BLaER1 treated with 17β-estradiol and CSF1 and Interleukin-3, amounts not matched to agents 10 nM and 100 nM (cell line): Measurements from ENCODE around the gene UCP2.

Experiments used
- H3K27ac ChIP-seq, 11 experiments: shearing (Covaris generic); formaldehyde crosslinking; 2 replicates each; pipeline ENCODE4 v1.8.1; 2022
- H3K27me3 ChIP-seq, 11 experiments: shearing (Covaris generic); formaldehyde crosslinking; 2 replicates each; pipeline ENCODE4 v1.8.1; 2022
- H3K36me3 ChIP-seq, 11 experiments: shearing (Covaris generic); formaldehyde crosslinking; 2 replicates each; pipeline ENCODE4 v1.8.1; 2022
- H3K4me1 ChIP-seq, 10 experiments: shearing (Covaris generic); formaldehyde crosslinking; 2 replicates each; pipeline ENCODE4 v1.8.1; 2022
- H3K4me2 ChIP-seq, 11 experiments: shearing (Covaris generic); formaldehyde crosslinking; 2 replicates each; pipeline ENCODE4 v1.8.1; 2022
- H3K4me3 ChIP-seq, 10 experiments: shearing (Covaris generic); formaldehyde crosslinking; 2 replicates each; pipeline ENCODE4 v1.8.1; 2022
- H3K9ac ChIP-seq, 11 experiments: shearing (Covaris generic); formaldehyde crosslinking; 2 replicates each; pipeline ENCODE4 v1.8.1; 2022
- H3K9me3 ChIP-seq, 11 experiments: shearing (Covaris generic); formaldehyde crosslinking; replicated peaks in 1 of 11; 2 replicates each; pipeline ENCODE4 v1.8.1; 2022
- H4K20me1 ChIP-seq, 11 experiments: shearing (Covaris generic); formaldehyde crosslinking; 2 replicates each; pipeline ENCODE4 v1.8.1; 2022
- Cebpa-rat ChIP-seq, 11 experiments: shearing (Covaris generic); IDR thresholded peaks; 2 replicates each; pipeline ENCODE4 v1.8.1; 2022

Gene UCP2

GRCh38 chr11:74012074-74012809 is 29.6 kb upstream of the UCP2 start:
- TF ChIP-seq Cebpa-rat (IDR thresholded peaks at IDR 0.05): no peak
- peak overlapping the region; percentile 47 to 79 (median 67) for H3K4me2 ChIP-seq
- H3K27ac ChIP-seq: peak overlapping the region; percentile 32 to 77 (median 54); a peak in 18 of 22 replicates

GRCh38 chr11:74011360-74012073 is 28.9 kb upstream of the UCP2 start:
- Histone ChIP-seq H3K27ac (peak overlapping the region; percentile 39 to 77 (median 61); a peak in 21 of 22 replicates), H3K4me2 (peak overlapping the region; percentile 47 to 79 (median 67)), H3K4me1 (peaks cover 70 to 84% (median 78%) of the 10 kb centered on the region in 10 experiments), H3K9me3 (no peaks in the 10 kb centered on the region), H3K36me3 (peaks cover 5 to 40% (median 25%) of the 10 kb centered on the region in 11 experiments; a peak in 20 of 22 replicates), H4K20me1 (no peaks in the 10 kb centered on the region), H3K4me3 (no peak overlapping the region), H3K27me3 (no peaks in the 10 kb centered on the region), H3K9ac (peak overlapping the region in 7 of 11 experiments; percentile 2 to 59 (median 40); a peak in 9 of 22 replicates)
- TF ChIP-seq Cebpa-rat (IDR thresholded peaks at IDR 0.05): peak in 1 of 11 experiments; percentile 68; a peak in 2 of 22 replicates

More at GRCh38 chr11:74012074-74012809, 29.6 kb upstream of the UCP2 start:
- no peaks in the 10 kb centered on the region for H3K9me3 ChIP-seq
- H3K4me3 ChIP-seq: no peak overlapping the region
- H3K27me3 ChIP-seq: no peaks in the 10 kb centered on the region
- H3K36me3 ChIP-seq: peaks cover 8 to 48% (median 33%) of the 10 kb centered on the region in 11 experiments; a peak in 20 of 22 replicates
- peak overlapping the region in 5 of 11 experiments; percentile 4 to 58 (median 40); a peak in 4 of 22 replicates for H3K9ac ChIP-seq
- H4K20me1 ChIP-seq: no peaks in the 10 kb centered on the region
- H3K4me1 ChIP-seq: peaks cover 70 to 88% (median 78%) of the 10 kb centered on the region in 10 experiments

GRCh38 chr11:74010306-74011300 is 28.0 kb upstream of the UCP2 start:
- Histone ChIP-seq H3K27ac (peak overlapping the region; percentile 39 to 77 (median 61); a peak in 21 of 22 replicates), H3K36me3 (peaks cover 0 to 31% (median 17%) of the 10 kb centered on the region in 11 experiments; a peak in 18 of 22 replicates), H3K4me2 (peak overlapping the region; percentile 47 to 79 (median 67)), H3K27me3 (no peaks in the 10 kb centered on the region), H3K4me1 (peaks cover 70 to 77% (median 73%) of the 10 kb centered on the region in 10 experiments), H3K9me3 (no peaks in the 10 kb centered on the region), H4K20me1 (no peaks in the 10 kb centered on the region), H3K4me3 (no peak overlapping the region), H3K9ac (peak overlapping the region in 7 of 11 experiments; percentile 2 to 59 (median 40); a peak in 5 of 22 replicates)
- TF ChIP-seq Cebpa-rat (IDR thresholded peaks at IDR 0.05): no peak

- Histone ChIP-seq H3K36me3 (peaks cover 0 to 30% (median 17%) of the 10 kb centered on the region in 11 experiments; a peak in 17 of 22 replicates), H3K9me3 (no peaks in the 10 kb centered on the region), H3K27me3 (no peaks in the 10 kb centered on the region), H3K9ac (no peak overlapping the region), H3K27ac (peak overlapping the region in 5 of 11 experiments; percentile 6 to 67 (median 51); a peak in 7 of 22 replicates), H3K4me3 (no peak overlapping the region), H4K20me1 (no peaks in the 10 kb centered on the region), H3K4me1 (peaks cover 62 to 72% (median 66%) of the 10 kb centered on the region in 10 experiments), H3K4me2 (peak overlapping the region; percentile 47 to 79 (median 67); a peak in 15 of 22 replicates)
- no peak for TF ChIP-seq Cebpa-rat (IDR thresholded peaks at IDR 0.05)
Observed at GRCh38 chr11:74009675-74010305, 27.1 kb upstream of the UCP2 start.

- peak overlapping the region; percentile 43 to 69 (median 59) for H3K4me2 ChIP-seq
- no peaks in the 10 kb centered on the region for H4K20me1 ChIP-seq
- peaks cover 56 to 66% (median 60%) of the 10 kb centered on the region in 10 experiments for H3K4me1 ChIP-seq
- H3K9ac ChIP-seq: no peak overlapping the region
- H3K27me3 ChIP-seq: no peaks in the 10 kb centered on the region
- H3K27ac ChIP-seq: peak overlapping the region in 1 of 11 experiments; percentile 20; a peak in 2 of 22 replicates
- no peak overlapping the region for H3K4me3 ChIP-seq
- TF ChIP-seq Cebpa-rat (IDR thresholded peaks at IDR 0.05): no peak
- H3K9me3 ChIP-seq: no peaks in the 10 kb centered on the region
- H3K36me3 ChIP-seq: peaks cover 0 to 29% (median 17%) of the 10 kb centered on the region in 11 experiments; a peak in 17 of 22 replicates
Observed at GRCh38 chr11:74009230-74009547, 26.5 kb upstream of the UCP2 start.

GRCh38 chr11:74008373-74009229 is 26.0 kb upstream of the UCP2 start, which contains the start of gene UCP3:
Gene UCP3 (minus strand): TSS chr11:74009085. CDS start chr11:74007042, 2,043 bp downstream.
- Histone ChIP-seq H4K20me1 (no peaks in the 10 kb centered on the region), H3K9me3 (no peaks in the 10 kb centered on the region), H3K36me3 (peaks cover 5 to 29% (median 20%) of the 10 kb centered on the region in 11 experiments; a peak in 19 of 22 replicates), H3K9ac (peak within 1 kb of the TSS in 4 of 11 experiments; percentile 3 to 48 (median 10); a peak in 6 of 22 replicates), H3K4me3 (no peak within 1 kb of the TSS), H3K4me1 (peaks cover 51 to 60% (median 55%) of the 10 kb centered on the region in 10 experiments), H3K4me2 (peak within 1 kb of the TSS; percentile 57 to 79 (median 66)), H3K27ac (peak within 1 kb of the TSS in 9 of 11 experiments; percentile 6 to 67 (median 23); a peak in 9 of 22 replicates), H3K27me3 (no peaks in the 10 kb centered on the region)
- no peak for TF ChIP-seq Cebpa-rat (IDR thresholded peaks at IDR 0.05)
